ENCODE data around the gene ATP8A2. TPM values are rescaled to one million over a fixed set of nuclear protein-coding genes. Genes with fewer than 3 reads are reported as not detected.
A peak's percentile ranks its signal among the peaks of the same experiment; 100 is the strongest.
"Not testable (repeated sequence)": the region's sequence is repeated elsewhere in the genome, so short reads cannot be mapped to it uniquely, and the experiment has no call there.

Gene ATP8A2
- total RNA-seq, 2 donors from 2014 or later, result 0.23 to 6.1 TPM

DNA sequence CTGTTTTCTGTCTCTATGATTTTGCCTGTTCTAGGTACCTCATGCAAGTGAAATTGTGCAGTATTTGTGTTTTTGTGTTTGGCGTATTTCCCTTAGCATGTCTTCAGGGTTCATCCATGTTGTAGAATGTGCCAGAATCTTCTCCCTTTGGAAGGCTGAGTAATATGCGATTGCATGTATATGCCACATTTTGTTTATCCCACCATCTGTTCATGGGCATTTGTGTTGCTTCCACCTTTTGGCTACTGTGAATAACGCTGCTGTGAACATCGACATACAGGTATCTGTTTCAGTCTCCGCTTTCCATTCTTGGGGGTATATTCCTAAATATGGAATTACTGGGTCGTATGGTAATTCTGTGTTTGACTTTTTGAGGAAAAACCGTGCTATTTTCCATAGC is 190.0 kb downstream of the ATP8A2 start:
- no peak for TF ChIP-seq POLR2AphosphoS5 (IDR thresholded peaks at IDR 0.05)
- TF ChIP-seq, protein P1, sequence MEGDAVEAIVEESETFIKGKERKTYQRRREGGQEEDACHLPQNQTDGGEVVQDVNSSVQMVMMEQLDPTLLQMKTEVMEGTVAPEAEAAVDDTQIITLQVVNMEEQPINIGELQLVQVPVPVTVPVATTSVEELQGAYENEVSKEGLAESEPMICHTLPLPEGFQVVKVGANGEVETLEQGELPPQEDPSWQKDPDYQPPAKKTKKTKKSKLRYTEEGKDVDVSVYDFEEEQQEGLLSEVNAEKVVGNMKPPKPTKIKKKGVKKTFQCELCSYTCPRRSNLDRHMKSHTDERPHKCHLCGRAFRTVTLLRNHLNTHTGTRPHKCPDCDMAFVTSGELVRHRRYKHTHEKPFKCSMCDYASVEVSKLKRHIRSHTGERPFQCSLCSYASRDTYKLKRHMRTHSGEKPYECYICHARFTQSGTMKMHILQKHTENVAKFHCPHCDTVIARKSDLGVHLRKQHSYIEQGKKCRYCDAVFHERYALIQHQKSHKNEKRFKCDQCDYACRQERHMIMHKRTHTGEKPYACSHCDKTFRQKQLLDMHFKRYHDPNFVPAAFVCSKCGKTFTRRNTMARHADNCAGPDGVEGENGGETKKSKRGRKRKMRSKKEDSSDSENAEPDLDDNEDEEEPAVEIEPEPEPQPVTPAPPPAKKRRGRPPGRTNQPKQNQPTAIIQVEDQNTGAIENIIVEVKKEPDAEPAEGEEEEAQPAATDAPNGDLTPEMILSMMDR (IDR thresholded peaks at IDR 0.05), result no peak
- TF ChIP-seq POLR2A (IDR thresholded peaks at IDR 0.05), result no peak
- H3K9me3 ChIP-seq, result no peaks in the 10 kb centered on the region
- intact Hi-C loops (cut with DNase I), result no loop called here
- no peak for DNase-seq (ENCODE audit: low spot score)
- no peaks in the 10 kb centered on the region for H3K27me3 ChIP-seq (replicated peaks; ENCODE audit: insufficient read depth)
- no peak overlapping the region for H3K4me3 ChIP-seq
- WGBS, result 79% methylated on average over 7 of the region's 7 CpGs
- no peaks in the 10 kb centered on the region for H3K36me3 ChIP-seq
- H3K4me1 ChIP-seq (replicated peaks), result no peaks in the 10 kb centered on the region
- no peak overlapping the region for H3K27ac ChIP-seq

DNA sequence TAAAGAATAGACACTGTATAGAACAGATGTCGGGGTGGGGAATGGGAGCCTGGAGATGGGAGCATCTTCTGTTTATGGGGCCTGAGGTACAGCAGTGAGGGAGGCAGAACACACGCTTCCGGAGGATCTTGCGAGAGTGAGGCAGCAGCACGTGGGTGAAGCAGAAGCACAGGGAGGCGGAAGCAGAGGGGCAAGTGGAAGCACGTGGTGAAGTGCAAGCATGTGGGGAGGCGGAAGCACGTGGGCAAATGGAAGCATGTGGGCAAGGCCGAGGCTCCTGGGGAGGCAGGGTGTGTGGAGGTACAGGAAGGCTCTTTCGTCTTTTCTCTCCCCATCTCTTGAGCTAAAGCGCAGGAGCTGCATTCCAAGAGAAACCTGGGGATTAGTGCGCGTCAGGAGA is 198.4 kb downstream of the ATP8A2 start:
- intact Hi-C loops (cut with DNase I), result no loop called here
- Histone ChIP-seq H3K27ac (no peak overlapping the region), H3K4me3 (no peak overlapping the region), H3K27me3 (replicated peaks; ENCODE audit: insufficient read depth) (no peaks in the 10 kb centered on the region), H3K4me1 (replicated peaks) (no peaks in the 10 kb centered on the region), H3K9me3 (no peaks in the 10 kb centered on the region), H3K36me3 (no peaks in the 10 kb centered on the region)
- WGBS, result 88% methylated on average over 14 of the region's 14 CpGs
- TF ChIP-seq POLR2A (IDR thresholded peaks at IDR 0.05) (no peak), POLR2AphosphoS5 (IDR thresholded peaks at IDR 0.05) (no peak)
- TF ChIP-seq, protein P1 (IDR thresholded peaks at IDR 0.05), result no peak
- no peak for DNase-seq (ENCODE audit: low spot score)

DNA sequence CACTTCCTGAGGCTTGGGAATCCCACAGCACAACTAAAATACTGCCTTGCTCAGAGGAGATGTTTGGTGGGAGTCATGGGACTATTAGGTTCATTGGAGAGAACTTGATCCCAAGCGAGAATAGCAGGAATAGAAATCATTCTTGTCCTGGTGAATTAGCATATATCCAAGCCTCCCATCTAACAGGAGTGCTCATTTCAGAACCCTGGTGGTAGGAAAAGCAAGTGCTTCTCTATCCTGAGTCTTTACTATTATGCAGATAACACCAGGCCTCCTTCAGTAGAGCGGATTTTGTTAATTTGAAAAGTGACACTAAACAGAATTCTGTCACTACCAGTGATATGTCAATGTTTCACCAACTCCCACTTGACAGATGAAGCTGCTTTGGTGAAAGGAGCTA is 199.5 kb downstream of the ATP8A2 start:
- intact Hi-C loops (cut with DNase I), result no loop called here
- no peak overlapping the region for H3K4me3 ChIP-seq
- H3K4me1 ChIP-seq (replicated peaks), result no peaks in the 10 kb centered on the region
- TF ChIP-seq, protein P1 (IDR thresholded peaks at IDR 0.05), result no peak
- TF ChIP-seq POLR2AphosphoS5 (IDR thresholded peaks at IDR 0.05), result no peak
- TF ChIP-seq POLR2A (IDR thresholded peaks at IDR 0.05), result no peak
- H3K27me3 ChIP-seq (replicated peaks; ENCODE audit: insufficient read depth), result no peaks in the 10 kb centered on the region
- H3K36me3 ChIP-seq, result no peaks in the 10 kb centered on the region
- H3K9me3 ChIP-seq, result no peaks in the 10 kb centered on the region
- no peak for DNase-seq (ENCODE audit: low spot score)
- WGBS, result 100% methylated on average over 2 of the region's 2 CpGs
- no peak overlapping the region for H3K27ac ChIP-seq

DNA sequence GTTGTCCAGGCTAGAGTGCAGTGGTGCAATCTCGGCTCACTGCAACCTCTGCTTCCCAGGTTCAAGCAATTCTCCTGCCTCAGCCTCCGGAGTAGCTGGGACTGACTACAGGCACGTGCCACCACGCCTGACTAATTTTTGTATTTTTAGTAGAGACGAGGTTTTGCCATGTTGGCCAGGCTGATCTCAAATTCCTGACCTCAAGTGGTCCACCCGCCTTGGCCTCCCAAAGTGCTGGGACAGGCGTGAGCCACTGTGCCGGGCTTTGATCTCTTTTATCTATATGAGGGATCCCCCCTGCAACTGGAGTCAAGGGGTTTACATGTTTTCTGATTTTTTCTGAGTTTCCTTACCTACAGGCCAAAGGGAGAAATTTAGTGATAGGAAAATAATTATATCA is 200.4 kb downstream of the ATP8A2 start:
- H3K27me3 ChIP-seq (replicated peaks; ENCODE audit: insufficient read depth), result not testable (repeated sequence)

DNA sequence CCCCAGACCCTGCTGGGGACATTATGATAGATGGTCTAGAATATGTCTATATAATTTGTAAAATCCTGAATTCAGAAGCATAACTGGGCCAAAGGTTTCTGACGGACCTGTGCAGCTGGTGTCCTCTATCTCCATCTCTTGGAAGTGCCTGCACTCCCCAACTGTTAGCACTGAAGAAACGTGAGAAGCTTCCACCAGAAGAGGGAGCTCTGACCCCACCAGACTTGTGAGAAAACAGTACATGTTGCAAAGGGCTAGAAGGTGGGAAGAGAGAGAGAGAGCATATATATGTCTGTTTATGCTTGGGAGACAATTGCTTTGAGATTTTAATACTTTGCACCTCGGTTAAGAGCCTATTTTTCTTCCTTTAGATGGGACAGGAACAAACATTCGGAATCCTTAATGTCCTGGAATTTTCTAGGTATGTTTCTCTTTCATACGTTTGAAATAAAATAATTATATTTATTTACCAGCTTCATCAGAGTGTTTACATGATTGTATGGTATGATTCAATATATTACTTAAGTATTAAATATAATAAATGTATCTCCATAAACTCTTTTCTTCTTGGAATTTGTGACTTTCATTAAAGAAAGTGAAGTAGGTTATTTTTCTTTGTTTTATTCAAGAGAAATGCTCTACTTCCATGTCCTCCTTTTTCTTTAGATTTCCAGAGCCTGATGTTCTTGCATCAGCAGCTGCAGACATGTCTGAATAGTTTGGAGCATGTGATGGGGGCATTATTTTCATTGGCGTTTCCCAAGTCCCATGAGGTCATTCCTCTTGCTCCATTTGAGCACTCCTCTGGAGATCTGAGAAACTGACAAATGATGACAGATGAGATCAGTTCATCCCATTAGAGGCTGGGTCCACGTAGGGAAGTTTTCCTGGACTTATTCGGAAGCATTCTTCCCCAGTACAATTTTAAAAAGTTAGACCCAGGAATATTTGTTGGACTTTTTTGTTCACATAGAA is 202.9 kb downstream of the ATP8A2 start:
- no peak overlapping the region for H3K27ac ChIP-seq
- H3K9me3 ChIP-seq, result no peaks in the 10 kb centered on the region
- no peaks in the 10 kb centered on the region for H3K36me3 ChIP-seq
- intact Hi-C loops (cut with DNase I), result no loop called here
- no peaks in the 10 kb centered on the region for H3K4me1 ChIP-seq (replicated peaks)
- TF ChIP-seq, protein P1 (IDR thresholded peaks at IDR 0.05), result peak; percentile 44 to 86 (median 75)
- TF ChIP-seq POLR2AphosphoS5 (IDR thresholded peaks at IDR 0.05), result peak; percentile 14
- TF ChIP-seq POLR2A (IDR thresholded peaks at IDR 0.05), result no peak
- no peak overlapping the region for H3K4me3 ChIP-seq
- H3K27me3 ChIP-seq (replicated peaks; ENCODE audit: insufficient read depth), result no peaks in the 10 kb centered on the region
- peak; percentile 88 for DNase-seq (ENCODE audit: low spot score)
- WGBS, result 33% methylated on average over 8 of the region's 8 CpGs

More for the DNA sequence above, 200.4 kb downstream of the ATP8A2 start:
- H3K36me3 ChIP-seq; H3K9me3 ChIP-seq; H3K27ac ChIP-seq; H3K4me1 ChIP-seq (replicated peaks); H3K4me3 ChIP-seq; intact Hi-C loops (cut with DNase I); DNase-seq (ENCODE audit: low spot score): not testable (repeated sequence)
- 84% methylated on average over 8 of the region's 8 CpGs for WGBS
